Lower leg skin (tissue), 3 donors: Measurements from ENCODE around the gene PSMA5.

ENCODE experiments used
- POLR2A ChIP-seq, 2 donors: fragments of 450-650 bp; IDR thresholded peaks; one replicate each; pipeline ENCODE4 v1.6.1; 2016 to 2017; ENCODE audit warnings: antibody characterized with exemption in 2 of 2, mild to moderate bottlenecking in 1 of 2, moderate library complexity in 1 of 2
- TF ChIP-seq, protein P1 (sequence below), 3 donors: fragments of 450-650 bp; IDR thresholded peaks; one replicate each; pipeline ENCODE4 v1.5.1; 2016; ENCODE audit warnings: antibody characterized with exemption in 3 of 3, mild to moderate bottlenecking in 3 of 3, moderate library complexity in 2 of 3

GRCh38 chr1:109361069-109361468, 65.2 kb downstream of the PSMA5 start:
- TF ChIP-seq, protein P1, sequence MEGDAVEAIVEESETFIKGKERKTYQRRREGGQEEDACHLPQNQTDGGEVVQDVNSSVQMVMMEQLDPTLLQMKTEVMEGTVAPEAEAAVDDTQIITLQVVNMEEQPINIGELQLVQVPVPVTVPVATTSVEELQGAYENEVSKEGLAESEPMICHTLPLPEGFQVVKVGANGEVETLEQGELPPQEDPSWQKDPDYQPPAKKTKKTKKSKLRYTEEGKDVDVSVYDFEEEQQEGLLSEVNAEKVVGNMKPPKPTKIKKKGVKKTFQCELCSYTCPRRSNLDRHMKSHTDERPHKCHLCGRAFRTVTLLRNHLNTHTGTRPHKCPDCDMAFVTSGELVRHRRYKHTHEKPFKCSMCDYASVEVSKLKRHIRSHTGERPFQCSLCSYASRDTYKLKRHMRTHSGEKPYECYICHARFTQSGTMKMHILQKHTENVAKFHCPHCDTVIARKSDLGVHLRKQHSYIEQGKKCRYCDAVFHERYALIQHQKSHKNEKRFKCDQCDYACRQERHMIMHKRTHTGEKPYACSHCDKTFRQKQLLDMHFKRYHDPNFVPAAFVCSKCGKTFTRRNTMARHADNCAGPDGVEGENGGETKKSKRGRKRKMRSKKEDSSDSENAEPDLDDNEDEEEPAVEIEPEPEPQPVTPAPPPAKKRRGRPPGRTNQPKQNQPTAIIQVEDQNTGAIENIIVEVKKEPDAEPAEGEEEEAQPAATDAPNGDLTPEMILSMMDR (IDR thresholded peaks at IDR 0.05), result no peak
- no peak for TF ChIP-seq POLR2A (IDR thresholded peaks at IDR 0.05)
